ENCODE measurements around the gene OPCML. TPM values are rescaled to one million over a fixed set of nuclear protein-coding genes. Genes with fewer than 3 reads are reported as not detected.

OPCML gene
- total RNA-seq, 1 donor: not detected

DNA sequence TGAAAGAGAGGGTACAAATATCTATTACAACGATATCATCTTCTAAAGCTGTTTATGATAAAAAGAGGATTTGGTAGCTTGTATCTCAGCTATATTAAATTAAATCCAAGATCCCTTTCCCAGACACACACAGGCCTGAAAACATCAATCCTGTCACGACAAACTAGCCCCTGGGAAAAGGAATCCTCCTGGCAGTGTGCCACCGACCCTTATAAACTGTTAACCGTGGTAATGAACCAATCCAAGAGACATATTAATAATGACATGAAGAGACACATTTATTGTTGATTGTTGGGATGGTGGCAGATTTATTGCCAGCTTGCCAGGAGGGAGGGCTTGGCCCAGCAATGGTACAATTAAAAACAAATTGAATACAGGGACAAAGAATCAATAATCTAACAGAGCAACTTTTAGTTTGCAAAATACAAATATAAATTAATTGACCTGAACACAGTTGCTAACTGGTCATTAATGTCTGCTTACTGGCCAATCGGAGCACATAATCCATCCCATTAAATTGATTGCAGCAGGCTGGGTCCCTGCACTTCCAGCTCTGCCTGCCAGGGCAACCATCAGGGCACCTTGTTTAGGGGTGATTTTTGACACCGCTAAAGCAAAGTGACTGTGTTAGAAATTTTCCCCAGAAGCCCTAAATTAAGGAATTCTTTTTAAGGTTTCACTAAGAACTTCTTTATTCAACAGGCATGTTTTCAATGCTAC is 887.6 kb downstream of the OPCML start:
- TF ChIP-seq, protein P1, sequence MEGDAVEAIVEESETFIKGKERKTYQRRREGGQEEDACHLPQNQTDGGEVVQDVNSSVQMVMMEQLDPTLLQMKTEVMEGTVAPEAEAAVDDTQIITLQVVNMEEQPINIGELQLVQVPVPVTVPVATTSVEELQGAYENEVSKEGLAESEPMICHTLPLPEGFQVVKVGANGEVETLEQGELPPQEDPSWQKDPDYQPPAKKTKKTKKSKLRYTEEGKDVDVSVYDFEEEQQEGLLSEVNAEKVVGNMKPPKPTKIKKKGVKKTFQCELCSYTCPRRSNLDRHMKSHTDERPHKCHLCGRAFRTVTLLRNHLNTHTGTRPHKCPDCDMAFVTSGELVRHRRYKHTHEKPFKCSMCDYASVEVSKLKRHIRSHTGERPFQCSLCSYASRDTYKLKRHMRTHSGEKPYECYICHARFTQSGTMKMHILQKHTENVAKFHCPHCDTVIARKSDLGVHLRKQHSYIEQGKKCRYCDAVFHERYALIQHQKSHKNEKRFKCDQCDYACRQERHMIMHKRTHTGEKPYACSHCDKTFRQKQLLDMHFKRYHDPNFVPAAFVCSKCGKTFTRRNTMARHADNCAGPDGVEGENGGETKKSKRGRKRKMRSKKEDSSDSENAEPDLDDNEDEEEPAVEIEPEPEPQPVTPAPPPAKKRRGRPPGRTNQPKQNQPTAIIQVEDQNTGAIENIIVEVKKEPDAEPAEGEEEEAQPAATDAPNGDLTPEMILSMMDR (IDR thresholded peaks at IDR 0.05; ENCODE audit: insufficient read depth, low read depth, low read length): no peak

DNA sequence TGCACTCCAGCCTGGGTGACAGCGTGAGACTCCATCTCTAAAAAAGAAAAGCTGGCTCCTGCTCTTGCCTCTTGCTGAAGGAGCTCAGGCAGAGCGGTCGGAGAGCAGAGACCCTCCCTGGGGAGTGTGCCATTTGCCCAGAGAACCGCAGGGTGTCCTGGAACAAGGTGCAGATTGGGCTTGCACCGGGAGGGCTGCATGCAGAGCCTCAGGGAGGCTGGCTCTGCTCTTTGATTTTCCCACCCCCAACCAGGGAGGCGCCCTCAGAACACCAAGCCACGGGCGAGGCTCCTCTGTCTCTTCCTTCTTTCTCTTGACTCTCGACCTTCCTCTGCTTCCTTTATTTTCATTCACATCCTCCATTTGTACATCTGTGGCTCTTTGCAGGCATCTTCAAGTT is 889.1 kb downstream of the OPCML start:
- TF ChIP-seq, protein P1 (IDR thresholded peaks at IDR 0.05; ENCODE audit: insufficient read depth, low read depth, low read length): no peak
- H3K4me3 ChIP-seq (ENCODE audit: low read depth, low read length): no peak overlapping the region
- DNase-seq (ENCODE audit: low read depth): no peak

More for the DNA sequence above, 887.6 kb downstream of the OPCML start:
- no peak overlapping the region for H3K4me3 ChIP-seq (ENCODE audit: low read depth, low read length)
- DNase-seq (ENCODE audit: low read depth): no peak

DNA sequence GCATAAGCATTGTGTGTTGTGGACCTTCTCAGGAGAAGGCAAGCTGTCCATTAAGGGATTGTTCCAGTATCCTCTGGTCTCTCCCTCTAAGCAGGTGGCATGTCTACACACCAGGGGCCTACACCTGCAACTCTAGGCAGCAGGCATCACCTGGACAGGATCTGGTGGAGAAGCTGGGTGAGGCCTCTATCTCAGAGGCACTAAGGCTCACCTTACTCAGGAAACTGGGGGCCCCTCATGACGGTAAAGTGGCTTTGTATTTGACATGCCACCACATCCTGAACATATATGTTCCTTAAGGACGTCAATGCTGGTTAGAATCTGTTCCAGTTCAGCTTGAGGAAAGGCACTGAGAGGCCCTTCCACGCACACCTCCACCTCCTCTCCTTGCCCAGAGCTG is 891.3 kb downstream of the OPCML start:
- TF ChIP-seq, protein P1 (IDR thresholded peaks at IDR 0.05; ENCODE audit: insufficient read depth, low read depth, low read length): no peak
- H3K4me3 ChIP-seq (ENCODE audit: low read depth, low read length): no peak overlapping the region
- no peak for DNase-seq (ENCODE audit: low read depth)

DNA sequence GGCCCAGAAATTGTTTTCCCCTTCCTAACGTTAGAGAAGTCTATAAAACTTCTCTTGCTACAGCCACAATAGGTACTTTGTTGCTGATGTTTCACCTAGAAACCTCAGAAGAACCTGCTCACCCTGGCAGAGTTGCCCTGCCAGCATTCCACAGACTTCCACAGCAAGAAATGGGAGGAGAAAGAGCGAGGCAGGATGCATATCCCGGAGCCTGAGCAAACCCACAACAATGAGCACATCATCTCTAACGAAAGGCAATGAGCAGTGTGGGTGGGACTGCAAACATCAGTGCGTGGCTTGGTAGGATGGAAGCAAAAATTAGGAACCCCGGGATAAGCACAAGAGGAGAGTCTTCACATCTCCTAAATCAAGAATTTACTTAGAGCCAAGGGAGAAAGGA is 892.3 kb downstream of the OPCML start:
- no peak for DNase-seq (ENCODE audit: low read depth)
- H3K4me3 ChIP-seq (ENCODE audit: low read depth, low read length): no peak overlapping the region
- TF ChIP-seq, protein P1 (IDR thresholded peaks at IDR 0.05; ENCODE audit: insufficient read depth, low read depth, low read length): no peak

DNA sequence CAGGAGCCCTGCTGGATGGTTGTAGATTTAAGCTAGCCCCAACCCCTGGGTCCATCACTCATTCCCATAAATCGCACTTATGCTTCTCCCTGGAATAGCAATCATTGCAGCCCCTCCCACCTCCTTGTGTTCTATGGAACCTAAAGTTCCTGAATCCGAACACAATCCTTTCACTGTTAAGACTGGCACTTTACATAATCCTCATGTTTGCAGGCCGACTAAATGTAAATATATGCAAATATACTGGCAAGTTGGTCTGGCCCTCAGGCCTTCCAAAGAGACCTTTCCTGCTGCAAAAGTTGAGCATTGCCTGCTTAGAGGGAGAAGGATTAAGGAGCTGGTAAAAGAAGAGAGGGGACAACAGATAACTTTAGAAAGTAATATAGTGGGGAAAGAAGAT is 892.9 kb downstream of the OPCML start:
- TF ChIP-seq, protein P1 (IDR thresholded peaks at IDR 0.05; ENCODE audit: insufficient read depth, low read depth, low read length): no peak
- no peak overlapping the region for H3K4me3 ChIP-seq (ENCODE audit: low read depth, low read length)
- DNase-seq (ENCODE audit: low read depth): no peak

DNA sequence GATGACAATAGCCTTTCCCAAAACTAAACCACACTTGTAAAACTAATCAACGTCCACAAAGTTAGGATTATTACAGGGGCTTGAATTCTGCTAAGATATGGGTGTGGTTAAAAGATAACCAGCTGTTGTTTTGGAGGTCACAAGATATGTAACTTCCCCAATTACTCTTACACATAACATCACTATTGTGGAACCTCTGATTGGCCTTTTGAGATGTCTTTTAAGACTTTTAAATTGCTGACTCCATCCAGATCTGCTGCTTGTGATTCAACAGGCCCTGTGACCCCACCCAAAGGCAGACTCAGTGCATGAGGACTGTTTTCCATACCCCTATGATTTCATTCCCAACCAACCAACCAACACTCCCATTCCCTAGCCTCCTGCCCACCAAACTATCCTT is 893.9 kb downstream of the OPCML start:
- TF ChIP-seq, protein P1 (IDR thresholded peaks at IDR 0.05; ENCODE audit: insufficient read depth, low read depth, low read length): no peak
- no peak overlapping the region for H3K4me3 ChIP-seq (ENCODE audit: low read depth, low read length)
- DNase-seq (ENCODE audit: low read depth): no peak

DNA sequence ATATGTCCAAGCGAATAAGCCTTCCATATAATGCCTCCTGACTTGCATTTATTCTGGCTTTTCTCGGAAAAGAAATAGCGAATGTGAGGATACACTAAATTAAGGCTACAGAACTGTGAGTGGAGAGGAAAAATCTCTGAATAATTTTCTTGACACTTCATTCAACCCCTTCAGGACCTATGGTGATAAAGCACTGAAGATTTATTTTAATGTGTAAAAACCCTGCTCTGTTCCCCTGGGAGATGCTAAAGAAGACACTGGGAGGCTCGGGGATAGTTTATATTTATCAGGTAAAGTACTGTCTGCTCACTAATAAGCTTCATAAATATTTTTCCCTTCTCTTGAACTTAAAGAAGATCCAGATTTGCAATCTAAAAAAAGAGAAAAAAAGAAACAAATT is 895.8 kb downstream of the OPCML start:
- TF ChIP-seq, protein P1 (IDR thresholded peaks at IDR 0.05; ENCODE audit: insufficient read depth, low read depth, low read length): no peak
- no peak for DNase-seq (ENCODE audit: low read depth)
- H3K4me3 ChIP-seq (ENCODE audit: low read depth, low read length): no peak overlapping the region
